Measurements from ENCODE around the gene NDUFV2. TPM values are rescaled to one million over a fixed set of nuclear protein-coding genes. Genes with fewer than 3 reads are reported as not detected.

Gene NDUFV2
- polyA plus RNA-seq, 1 donor (not counting 4 experiments of a cell fraction or from before 2014, with no cell fraction given) = 202 TPM

- no peaks in the 10 kb centered on the region for H3K36me3 ChIP-seq (ENCODE audit: control insufficient read depth in 2 of 2, extremely low read depth in 1 of 2, insufficient read depth in 2 of 2, low read length in 2 of 2)
- no peak overlapping the region for H3K9ac ChIP-seq (ENCODE audit: control insufficient read depth, extremely low read depth, insufficient read depth, low read length)
- H3K27me3 ChIP-seq (ENCODE audit: control insufficient read depth, extremely low read depth, insufficient read depth, low read length) = no peaks in the 10 kb centered on the region
- H2AFZ ChIP-seq (ENCODE audit: control insufficient read depth, low read length) = no peak overlapping the region
- dilution Hi-C loops (cut with MboI; ENCODE audit: extremely low pct_ligation_motif_present, low sequenced_read_pairs) = no loop called here
- no peaks in the 10 kb centered on the region for H3K9me1 ChIP-seq (ENCODE audit: control insufficient read depth, extremely low read depth, insufficient read depth, low read length)
- no peaks in the 10 kb centered on the region for H3K79me2 ChIP-seq (ENCODE audit: control insufficient read depth, insufficient read depth, low read length)
- no peak overlapping the region for H3K27ac ChIP-seq (ENCODE audit: control insufficient read depth, insufficient read depth, low read length)
- DNase-seq (ENCODE audit: low read depth, low spot score) = no peak
- no peak for TF ChIP-seq CTCF (optimal IDR thresholded peaks at IDR 0.05 in 1 of 3, IDR thresholded peaks at IDR 0.05 in 1 of 3, conservative IDR thresholded peaks at IDR 0.05 in 1 of 3; ENCODE audit: extremely low read depth in 1 of 3, insufficient read depth in 2 of 3, low read length in 3 of 3)
- no peak for TF ChIP-seq EZH2 (IDR thresholded peaks at IDR 0.05; ENCODE audit: low read length)
- no peaks in the 10 kb centered on the region for H3K9me3 ChIP-seq (ENCODE audit: control insufficient read depth, low read depth, low read length)
- no peak for FAIRE-seq
- no peak overlapping the region for H3K4me2 ChIP-seq (ENCODE audit: control insufficient read depth, extremely low read depth, insufficient read depth, low read depth, low read length)
- H4K20me1 ChIP-seq (ENCODE audit: control insufficient read depth, extremely low read depth, insufficient read depth, low read length) = no peaks in the 10 kb centered on the region
- no peak overlapping the region for H3K4me3 ChIP-seq (ENCODE audit: control insufficient read depth in 2 of 3, extremely low read depth in 1 of 3, insufficient read depth in 2 of 3, low read depth in 1 of 3, low read length in 3 of 3)
- peaks cover 9% of the 10 kb centered on the region for H3K4me1 ChIP-seq (ENCODE audit: control insufficient read depth, extremely low read depth, insufficient read depth, low read length)
Measured at GRCh38 chr18:9066358-9066757, 36.1 kb upstream of the NDUFV2 start.

GRCh38 chr18:9066817-9067306 lies 35.6 kb upstream of the NDUFV2 start:
- TF ChIP-seq CTCF (optimal IDR thresholded peaks at IDR 0.05 in 1 of 3, IDR thresholded peaks at IDR 0.05 in 1 of 3, conservative IDR thresholded peaks at IDR 0.05 in 1 of 3; ENCODE audit: extremely low read depth in 1 of 3, insufficient read depth in 2 of 3, low read length in 3 of 3) (no peak), EZH2 (IDR thresholded peaks at IDR 0.05; ENCODE audit: low read length) (no peak)
- Histone ChIP-seq H3K4me1 (ENCODE audit: control insufficient read depth, extremely low read depth, insufficient read depth, low read length) (peaks cover 9% of the 10 kb centered on the region), H3K9me1 (ENCODE audit: control insufficient read depth, extremely low read depth, insufficient read depth, low read length) (no peaks in the 10 kb centered on the region), H3K9ac (ENCODE audit: control insufficient read depth, extremely low read depth, insufficient read depth, low read length) (no peak overlapping the region), H3K27me3 (ENCODE audit: control insufficient read depth, extremely low read depth, insufficient read depth, low read length) (no peaks in the 10 kb centered on the region), H3K27ac (ENCODE audit: control insufficient read depth, insufficient read depth, low read length) (no peak overlapping the region), H3K9me3 (ENCODE audit: control insufficient read depth, low read depth, low read length) (no peaks in the 10 kb centered on the region), H3K79me2 (ENCODE audit: control insufficient read depth, insufficient read depth, low read length) (no peaks in the 10 kb centered on the region), H3K4me2 (ENCODE audit: control insufficient read depth, extremely low read depth, insufficient read depth, low read depth, low read length) (no peak overlapping the region), H3K4me3 (ENCODE audit: control insufficient read depth in 2 of 3, extremely low read depth in 1 of 3, insufficient read depth in 2 of 3, low read depth in 1 of 3, low read length in 3 of 3) (no peak overlapping the region), H4K20me1 (ENCODE audit: control insufficient read depth, extremely low read depth, insufficient read depth, low read length) (no peaks in the 10 kb centered on the region), H3K36me3 (ENCODE audit: control insufficient read depth in 2 of 2, extremely low read depth in 1 of 2, insufficient read depth in 2 of 2, low read length in 2 of 2) (no peaks in the 10 kb centered on the region), H2AFZ (ENCODE audit: control insufficient read depth, low read length) (no peak overlapping the region)
- DNase-seq (ENCODE audit: low read depth, low spot score) (no peak), FAIRE-seq (no peak)
- dilution Hi-C loops (cut with MboI; ENCODE audit: extremely low pct_ligation_motif_present, low sequenced_read_pairs) = no loop called here

All from keratinocyte (primary cell).